Stimulated activated naive CD8-positive, alpha-beta T cell treated with anti-CD3 and anti-CD28 coated beads, Interleukin-15, Interleukin-2, amounts not matched to agents 100 ng/mL and 50 ng/mL, for 24 hours (primary cell): ENCODE results near the gene SSTR3.
"Not testable (repeated sequence)": the region's sequence is repeated elsewhere in the genome, so short reads cannot be mapped to it uniquely, and the experiment has no call there.

Experiments used
- H3K27ac Mint-ChIP-seq: one replicate; pipeline ENCODE4 v1.8.0; 2021; ENCODE audit warnings: mild to moderate bottlenecking, mixed read lengths
- H3K27me3 Mint-ChIP-seq: one replicate; pipeline ENCODE4 v1.8.0; 2021; ENCODE audit warnings: mixed read lengths
- H3K36me3 Mint-ChIP-seq: one replicate; pipeline ENCODE4 v1.8.0; 2021; ENCODE audit warnings: low read depth, mixed read lengths
- H3K4me1 Mint-ChIP-seq: one replicate; pipeline ENCODE4 v1.8.0; 2021; ENCODE audit warnings: low read depth, mixed read lengths
- H3K4me3 Mint-ChIP-seq: one replicate; pipeline ENCODE4 v1.8.0; 2021; ENCODE audit warnings: mild to moderate bottlenecking, mixed read lengths
- H3K9me3 Mint-ChIP-seq: one replicate; pipeline ENCODE4 v1.8.0; 2021; ENCODE audit warnings: mixed read lengths

SSTR3 gene

DNA sequence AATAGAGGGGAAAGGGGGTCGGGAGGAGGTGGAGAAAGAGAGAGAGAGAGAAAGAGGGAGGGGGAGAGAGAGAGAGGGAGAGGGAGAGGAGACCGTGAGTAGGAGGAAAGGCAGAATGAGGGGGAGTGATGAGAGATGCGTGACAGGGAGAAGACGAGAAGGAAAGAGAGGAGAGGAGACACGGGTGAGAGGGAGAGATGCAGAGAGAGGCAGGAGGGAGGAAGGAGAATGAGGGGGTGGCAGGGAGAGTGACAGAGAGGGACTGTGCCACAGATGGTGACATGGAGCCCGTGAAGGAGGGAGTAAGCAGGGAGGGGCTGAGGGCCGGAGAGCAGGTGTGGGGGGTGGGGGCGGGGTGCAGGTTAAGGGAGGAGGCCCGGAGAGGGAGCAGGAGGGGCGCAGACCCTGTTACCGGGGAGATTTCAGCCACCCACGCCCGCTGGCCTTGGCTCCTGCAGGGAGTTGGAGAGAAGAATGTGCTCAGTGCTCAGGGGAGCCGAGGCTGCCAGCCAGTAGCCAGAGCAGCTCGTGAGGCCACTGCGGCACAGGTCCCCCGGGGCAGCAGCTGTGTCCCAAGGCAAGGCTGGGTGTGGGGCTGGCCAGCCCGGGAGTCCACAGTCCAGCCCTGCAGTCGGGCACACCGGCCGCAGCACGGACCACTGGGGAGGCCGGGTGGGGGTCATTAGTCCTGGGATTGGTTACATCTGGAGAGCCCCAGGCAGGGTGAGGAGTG is at the start of gene SSTR3:
TSS of gene SSTR3 (minus strand) at position 304 of the 733 bp plus-strand sequence. CDS start 4,674 bp downstream, outside the sequence.
- no peaks in the 10 kb centered on the region for H3K27me3 Mint-ChIP-seq
- H3K9me3 Mint-ChIP-seq, result no peaks in the 10 kb centered on the region
- peaks cover 37% of the 10 kb centered on the region for H3K4me1 Mint-ChIP-seq
- no peaks in the 10 kb centered on the region for H3K36me3 Mint-ChIP-seq
- H3K27ac Mint-ChIP-seq, result peak within 1 kb of the TSS; percentile 49
- no peak within 1 kb of the TSS for H3K4me3 Mint-ChIP-seq

DNA sequence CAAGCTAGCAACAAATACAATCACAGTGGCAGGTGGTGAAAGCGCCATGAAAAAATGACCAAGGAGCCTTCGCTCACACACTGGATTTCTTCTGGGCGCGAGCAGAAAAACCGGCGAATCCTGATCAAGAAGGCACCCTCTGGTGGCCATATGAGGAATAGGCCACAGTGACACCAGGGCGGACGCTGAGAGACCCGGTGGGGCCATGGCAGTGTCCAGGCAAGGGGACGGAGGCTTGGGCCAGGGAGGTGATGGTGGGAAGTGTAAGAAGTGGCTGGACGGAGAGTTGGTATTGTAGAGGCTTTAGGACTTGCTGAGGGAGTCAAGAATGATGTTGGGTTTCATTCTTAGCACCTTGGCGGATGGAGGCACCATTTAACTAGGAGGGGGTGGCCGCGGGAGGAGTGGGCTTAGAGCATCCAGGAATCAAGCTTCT is 48.6 kb upstream of the SSTR3 start:
- H3K27me3 Mint-ChIP-seq, result no peaks in the 10 kb centered on the region
- peak overlapping the region; percentile 38 for H3K27ac Mint-ChIP-seq
- no peaks in the 10 kb centered on the region for H3K36me3 Mint-ChIP-seq
- H3K4me3 Mint-ChIP-seq, result no peak overlapping the region
- peaks cover 32% of the 10 kb centered on the region for H3K4me1 Mint-ChIP-seq
- no peaks in the 10 kb centered on the region for H3K9me3 Mint-ChIP-seq

- no peaks in the 10 kb centered on the region for H3K36me3 Mint-ChIP-seq
- H3K27me3 Mint-ChIP-seq, result no peaks in the 10 kb centered on the region
- H3K4me3 Mint-ChIP-seq, result no peak overlapping the region
- H3K4me1 Mint-ChIP-seq, result peaks cover 38% of the 10 kb centered on the region
- no peaks in the 10 kb centered on the region for H3K9me3 Mint-ChIP-seq
- H3K27ac Mint-ChIP-seq, result no peak overlapping the region
Measured at GRCh38 chr22:37260155-37260795, 48.0 kb upstream of the SSTR3 start.

GRCh38 chr22:37259540-37260029 is 47.3 kb upstream of the SSTR3 start:
- Mint-ChIP-seq H3K27ac (no peak overlapping the region), H3K4me1 (peaks cover 45% of the 10 kb centered on the region), H3K4me3 (no peak overlapping the region), H3K9me3 (no peaks in the 10 kb centered on the region), H3K27me3 (no peaks in the 10 kb centered on the region), H3K36me3 (no peaks in the 10 kb centered on the region)

GRCh38 chr22:37258753-37259401 is 46.6 kb upstream of the SSTR3 start:
- Mint-ChIP-seq H3K27me3 (no peaks in the 10 kb centered on the region), H3K9me3 (no peaks in the 10 kb centered on the region), H3K27ac (no peak overlapping the region), H3K4me1 (peaks cover 49% of the 10 kb centered on the region), H3K4me3 (no peak overlapping the region), H3K36me3 (no peaks in the 10 kb centered on the region)

- Mint-ChIP-seq H3K4me1 (peaks cover 49% of the 10 kb centered on the region), H3K27me3 (no peaks in the 10 kb centered on the region), H3K4me3 (no peak overlapping the region), H3K36me3 (no peaks in the 10 kb centered on the region), H3K27ac (no peak overlapping the region), H3K9me3 (no peaks in the 10 kb centered on the region)
Measured at GRCh38 chr22:37258005-37258752, 45.9 kb upstream of the SSTR3 start.

- no peak overlapping the region for H3K27ac Mint-ChIP-seq
- H3K27me3 Mint-ChIP-seq, result no peaks in the 10 kb centered on the region
- H3K4me1 Mint-ChIP-seq, result peaks cover 49% of the 10 kb centered on the region
- H3K9me3 Mint-ChIP-seq, result no peaks in the 10 kb centered on the region
- no peak overlapping the region for H3K4me3 Mint-ChIP-seq
- no peaks in the 10 kb centered on the region for H3K36me3 Mint-ChIP-seq
Measured at GRCh38 chr22:37256075-37256726, 43.9 kb upstream of the SSTR3 start.

GRCh38 chr22:37255558-37256006 is 43.3 kb upstream of the SSTR3 start:
- H3K36me3 Mint-ChIP-seq, result no peaks in the 10 kb centered on the region
- H3K27ac Mint-ChIP-seq, result peak overlapping the region; percentile 83

DNA sequence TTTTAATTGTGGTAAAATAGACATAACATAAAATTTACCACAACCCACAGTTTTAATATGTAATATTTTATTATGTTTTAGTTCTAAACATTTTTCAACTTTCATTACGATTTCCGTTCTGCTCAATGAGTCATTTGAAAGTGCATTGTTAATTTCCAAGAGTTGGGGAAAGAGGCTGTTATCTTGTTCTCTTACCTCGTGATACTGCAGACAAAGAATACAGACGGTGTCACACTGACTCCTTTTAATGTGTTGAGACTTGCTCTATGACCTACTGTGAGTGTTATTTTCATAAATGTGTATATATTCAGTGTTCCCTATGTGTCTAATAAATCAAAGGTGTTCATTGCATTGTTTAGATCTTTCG is 42.6 kb upstream of the SSTR3 start:
- Mint-ChIP-seq H3K9me3 (no peaks in the 10 kb centered on the region), H3K36me3 (no peaks in the 10 kb centered on the region), H3K4me1 (peaks cover 39% of the 10 kb centered on the region), H3K27ac (no peak overlapping the region), H3K4me3 (no peak overlapping the region), H3K27me3 (no peaks in the 10 kb centered on the region)

More at GRCh38 chr22:37255558-37256006, 43.3 kb upstream of the SSTR3 start:
- H3K4me3 Mint-ChIP-seq, result no peak overlapping the region
- peaks cover 43% of the 10 kb centered on the region for H3K4me1 Mint-ChIP-seq
- no peaks in the 10 kb centered on the region for H3K9me3 Mint-ChIP-seq
- H3K27me3 Mint-ChIP-seq, result no peaks in the 10 kb centered on the region

DNA sequence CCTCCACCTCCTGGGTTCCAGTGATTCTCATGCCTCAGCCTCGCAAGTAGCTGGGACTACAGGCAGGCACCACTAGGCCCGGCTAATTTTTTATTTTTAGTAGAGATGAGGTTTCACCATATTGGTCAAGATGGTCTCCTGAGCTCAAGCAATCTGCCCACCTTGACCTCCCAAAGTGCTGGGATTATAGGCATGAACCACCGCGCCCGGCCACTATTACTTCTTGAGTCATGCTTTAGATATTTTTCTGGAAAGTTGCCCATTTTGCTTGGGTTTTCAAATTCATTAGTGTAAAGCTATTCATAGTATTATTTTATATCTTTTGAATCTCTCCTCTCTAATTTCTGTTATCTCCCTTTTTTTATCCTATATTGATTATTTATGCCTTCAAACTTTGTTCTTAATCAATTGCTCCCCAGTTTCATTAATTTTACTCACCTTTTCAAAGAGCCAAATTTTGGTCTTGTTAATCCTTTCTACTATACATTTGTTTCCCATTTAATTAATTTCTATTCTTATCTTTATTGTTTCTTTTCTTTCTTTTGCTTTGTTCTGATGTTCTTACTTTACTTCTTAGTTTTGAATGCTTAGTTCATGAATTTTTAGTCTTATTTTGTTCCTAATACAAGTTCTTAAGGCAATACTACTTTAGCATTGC is 42.1 kb upstream of the SSTR3 start:
- Mint-ChIP-seq H3K4me3 (no peak overlapping the region), H3K9me3 (no peaks in the 10 kb centered on the region), H3K27me3 (no peaks in the 10 kb centered on the region), H3K4me1 (peaks cover 36% of the 10 kb centered on the region), H3K36me3 (no peaks in the 10 kb centered on the region), H3K27ac (no peak overlapping the region)

DNA sequence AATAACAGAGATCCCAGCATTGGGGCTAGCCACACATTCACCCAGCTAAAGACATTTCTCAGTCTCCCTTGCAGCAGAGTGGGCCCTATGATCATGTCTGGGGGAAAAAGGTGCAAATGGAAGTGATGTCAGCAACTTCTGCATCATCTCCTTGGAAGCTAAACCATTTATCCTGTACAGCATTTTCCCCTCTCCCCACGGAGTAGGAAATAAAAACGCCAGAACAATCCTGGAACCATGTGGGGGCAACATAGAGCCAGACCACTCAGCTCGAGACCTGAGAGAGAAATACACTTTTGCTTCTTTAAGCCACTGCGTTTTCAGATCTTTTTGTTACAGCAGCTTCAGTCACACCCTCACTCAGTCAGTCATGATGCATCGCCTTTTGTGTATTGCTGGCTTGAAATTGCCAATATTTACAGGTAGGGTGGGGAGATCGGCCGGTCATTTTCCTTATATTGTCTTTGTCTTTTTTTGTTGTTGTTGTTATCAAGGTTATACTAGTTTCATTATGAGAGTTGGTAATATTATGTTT is 40.9 kb upstream of the SSTR3 start:
- no peak overlapping the region for H3K27ac Mint-ChIP-seq
- H3K4me1 Mint-ChIP-seq, result peaks cover 36% of the 10 kb centered on the region
- no peaks in the 10 kb centered on the region for H3K36me3 Mint-ChIP-seq
- no peaks in the 10 kb centered on the region for H3K9me3 Mint-ChIP-seq
- no peak overlapping the region for H3K4me3 Mint-ChIP-seq
- H3K27me3 Mint-ChIP-seq, result no peaks in the 10 kb centered on the region

- H3K9me3 Mint-ChIP-seq, H3K27ac Mint-ChIP-seq, H3K4me3 Mint-ChIP-seq, H3K27me3 Mint-ChIP-seq, H3K36me3 Mint-ChIP-seq: not testable (repeated sequence)
- H3K4me1 Mint-ChIP-seq, result peaks cover 35% of the 10 kb centered on the region
Measured at GRCh38 chr22:37251836-37252235, 39.6 kb upstream of the SSTR3 start.

GRCh38 chr22:37249986-37250385 is 37.7 kb upstream of the SSTR3 start:
- Mint-ChIP-seq H3K36me3 (no peaks in the 10 kb centered on the region), H3K27ac (no peak overlapping the region), H3K9me3 (no peaks in the 10 kb centered on the region), H3K4me3 (no peak overlapping the region), H3K4me1 (peaks cover 26% of the 10 kb centered on the region), H3K27me3 (no peaks in the 10 kb centered on the region)

GRCh38 chr22:37248251-37248650 is 36.0 kb upstream of the SSTR3 start:
- Mint-ChIP-seq H3K9me3 (no peaks in the 10 kb centered on the region), H3K27ac (peak overlapping the region; percentile 58), H3K36me3 (no peaks in the 10 kb centered on the region), H3K4me1 (peaks cover 26% of the 10 kb centered on the region), H3K27me3 (no peaks in the 10 kb centered on the region), H3K4me3 (peak overlapping the region; percentile 26)
